Smooth muscle cell (in vitro differentiated cells): ENCODE measurements around the gene RRAD. TPM values are rescaled to one million over a fixed set of nuclear protein-coding genes. Genes with fewer than 3 reads are reported as not detected.

Experiments
- DNase-seq: peaks from one replicate; lab custom pipeline; 2025; ENCODE audit not compliant: unreplicated experiment; lab: John Stamatoyannopoulos, UW
- H2AFZ ChIP-seq: fragments of 200-600 bp; sonication (generic); 2 replicates; pipeline ENCODE4 v1.6.0; 2016; ENCODE audit warnings: antibody characterized with exemption, low read depth, mild to moderate bottlenecking
- H3F3A ChIP-seq: fragments of 200-600 bp; sonication (generic); 2 replicates; pipeline ENCODE4 v1.6.0; 2017; ENCODE audit warnings: antibody characterized with exemption, low read depth
- H3K27ac ChIP-seq: fragments of 200-600 bp; sonication (generic); 2 replicates; pipeline ENCODE4 v1.5.1; 2016; ENCODE audit warnings: low read depth, mild to moderate bottlenecking
- H3K27me3 ChIP-seq: fragments of 200-600 bp; sonication (generic); 2 replicates; pipeline ENCODE4 v1.6.1; 2016; ENCODE audit warnings: low read depth, mild to moderate bottlenecking
- H3K36me3 ChIP-seq: fragments of 200-600 bp; sonication (generic); 2 replicates; pipeline ENCODE4 v1.5.1; 2016; ENCODE audit warnings: low read depth
- H3K4me1 ChIP-seq: fragments of 200-600 bp; sonication (generic); 2 replicates; pipeline ENCODE4 v1.5.1; 2016; ENCODE audit warnings: low read depth
- H3K4me2 ChIP-seq: fragments of 200-600 bp; sonication (generic); 2 replicates; pipeline ENCODE4 v1.6.0; 2016; ENCODE audit warnings: mild to moderate bottlenecking
- H3K4me3 ChIP-seq: fragments of 200-600 bp; sonication (generic); 2 replicates; pipeline ENCODE4 v1.5.1; 2016; ENCODE audit warnings: mild to moderate bottlenecking
- H3K79me2 ChIP-seq: fragments of 200-600 bp; sonication (generic); 2 replicates; pipeline ENCODE4 v1.6.0; 2016; ENCODE audit warnings: low read depth, mild to moderate bottlenecking
- H3K9ac ChIP-seq: fragments of 200-600 bp; sonication (generic); 2 replicates; pipeline ENCODE4 v1.6.0; 2016; ENCODE audit warnings: low read depth
- H3K9me3 ChIP-seq: fragments of 200-600 bp; sonication (generic); replicated peaks from 2 replicates; pipeline ENCODE4 v1.5.1; 2016; ENCODE audit warnings: low read depth
- H4K20me1 ChIP-seq: fragments of 200-600 bp; sonication (generic); 2 replicates; pipeline ENCODE4 v1.6.0; 2016; ENCODE audit warnings: low read depth
- CTCF ChIP-seq: fragments of 200-600 bp; sonication (generic); IDR thresholded peaks from 2 replicates; pipeline ENCODE4 v1.5.1; 2017; ENCODE audit warnings: borderline replicate concordance, mild to moderate bottlenecking, antibody characterized with exemption; ENCODE audit not compliant: insufficient read depth, poor library complexity, severe bottlenecking
- WGBS: methylation state at CpG from one replicate; pipeline ENCODE4 v1.1.7; 2016; ENCODE audit warnings: low lambda C conversion rate; 5-methylcytosine and 5-hydroxymethylcytosine counted together
- polyA plus RNA-seq: library from polyadenylated mRNA; unstranded; fragments of >200 nt; fragmentation: Nextera tagmentation; extraction: Ambion mirVana; gene quantifications from 2 replicates; pipeline ENCODE4 v1.2.1, GENCODE V29; 2016
- total RNA-seq: library from RNA; depleted of rRNA; stranded (reverse); fragments of >200 nt; gene quantifications from 2 replicates; pipeline ENCODE4 v1.2.3, GENCODE V29; 2014

Gene RRAD
- total and polyA plus RNA-seq, 2 experiments from 2014 or later, result 7.6 to 27.5 TPM

GRCh38 chr16:66932076-66932475, 6.7 kb upstream of the RRAD start:
- no peak for DNase-seq
- Histone ChIP-seq H3K9ac (no peak overlapping the region), H3K27me3 (no peaks in the 10 kb centered on the region), H3K4me3 (no peak overlapping the region), H2AFZ (no peak overlapping the region), H3K36me3 (no peaks in the 10 kb centered on the region), H3K79me2 (peaks cover 25% of the 10 kb centered on the region), H4K20me1 (peaks cover 7% of the 10 kb centered on the region), H3K9me3 (no peaks in the 10 kb centered on the region), H3K4me1 (peaks cover 16% of the 10 kb centered on the region), H3F3A (no peaks in the 10 kb centered on the region), H3K27ac (no peak overlapping the region), H3K4me2 (no peak overlapping the region)
- 98% methylated on average over 4 of the region's 4 CpGs for WGBS
- no peak for TF ChIP-seq CTCF

DNA sequence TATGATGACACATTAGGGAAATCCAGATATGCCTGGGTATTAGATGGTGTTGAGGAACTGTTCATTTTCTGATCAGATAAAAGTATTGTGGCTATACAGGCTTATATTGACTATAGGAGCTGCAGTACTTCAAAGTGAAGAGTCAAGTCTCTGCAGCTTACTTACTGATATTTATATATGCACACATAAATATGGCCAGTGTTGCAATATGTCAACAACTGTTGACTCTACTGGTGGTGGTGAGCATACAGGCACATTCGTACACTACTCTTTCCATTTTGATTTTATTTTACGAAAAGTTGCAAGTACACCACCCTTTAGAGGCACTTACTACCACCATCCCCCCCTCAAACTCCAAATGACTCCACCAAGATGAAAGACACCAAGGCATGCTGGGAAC, 6.3 kb upstream of the RRAD start:
- Histone ChIP-seq H3F3A (no peaks in the 10 kb centered on the region), H3K9ac (no peak overlapping the region), H3K36me3 (no peaks in the 10 kb centered on the region), H3K9me3 (no peaks in the 10 kb centered on the region), H2AFZ (no peak overlapping the region), H3K4me1 (peaks cover 16% of the 10 kb centered on the region), H3K79me2 (peaks cover 22% of the 10 kb centered on the region), H3K4me3 (no peak overlapping the region), H3K27me3 (no peaks in the 10 kb centered on the region), H4K20me1 (peaks cover 4% of the 10 kb centered on the region), H3K4me2 (no peak overlapping the region), H3K27ac (no peak overlapping the region)
- 100% methylated on average over 2 of the region's 2 CpGs for WGBS
- no peak for DNase-seq
- TF ChIP-seq CTCF, result no peak

GRCh38 chr16:66930189-66930588, 4.9 kb upstream of the RRAD start:
- H3K36me3 ChIP-seq, result no peaks in the 10 kb centered on the region
- no peak overlapping the region for H3K27ac ChIP-seq
- H3K9me3 ChIP-seq, result no peaks in the 10 kb centered on the region
- H3K4me3 ChIP-seq, result no peak overlapping the region
- 54% methylated on average over 4 of the region's 4 CpGs for WGBS
- H3K4me1 ChIP-seq, result peaks cover 11% of the 10 kb centered on the region
- peaks cover 4% of the 10 kb centered on the region for H3F3A ChIP-seq
- no peak overlapping the region for H3K4me2 ChIP-seq
- peaks cover 9% of the 10 kb centered on the region for H3K79me2 ChIP-seq
- no peak for TF ChIP-seq CTCF
- H3K9ac ChIP-seq, result no peak overlapping the region
- no peak overlapping the region for H2AFZ ChIP-seq
- no peak for DNase-seq
- H4K20me1 ChIP-seq, result peaks cover 4% of the 10 kb centered on the region
- peaks cover 4% of the 10 kb centered on the region for H3K27me3 ChIP-seq

DNA sequence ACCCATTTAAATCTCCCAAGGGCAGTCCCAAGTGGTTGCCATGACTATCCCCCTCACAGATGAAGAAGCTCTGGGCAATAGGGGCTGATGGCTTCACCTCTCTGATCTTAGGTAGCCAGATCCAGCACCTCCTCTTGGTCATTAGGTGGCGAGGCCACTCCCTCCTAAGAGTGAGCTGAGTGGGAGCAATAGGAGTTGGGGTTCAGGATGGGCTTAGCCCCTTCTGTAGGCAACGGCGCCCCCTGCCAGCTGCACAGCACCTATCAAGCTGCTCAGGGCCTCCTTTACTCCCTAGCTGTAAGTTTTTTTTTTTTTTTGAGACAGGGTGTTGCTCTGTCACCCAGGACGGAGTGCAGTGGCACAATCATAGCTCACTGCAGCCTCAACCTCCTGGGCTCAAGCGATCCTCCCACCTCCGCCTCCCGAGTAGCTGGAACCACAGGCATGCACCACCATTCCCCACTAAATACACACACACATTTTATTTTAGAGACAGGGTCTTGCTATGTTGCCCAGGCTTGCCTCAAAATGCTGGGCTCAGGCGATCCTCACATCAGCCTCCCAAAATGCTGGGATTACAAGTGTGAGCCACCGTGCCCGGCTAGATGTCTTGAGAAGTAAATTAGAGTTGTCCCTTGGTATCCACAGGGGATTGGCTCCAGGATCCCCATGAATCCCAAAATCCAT, 3.5 kb upstream of the RRAD start:
- peaks cover 11% of the 10 kb centered on the region for H3K4me1 ChIP-seq
- peaks cover 16% of the 10 kb centered on the region for H3K27me3 ChIP-seq
- peaks cover 6% of the 10 kb centered on the region for H3K79me2 ChIP-seq
- H3K27ac ChIP-seq, result peak overlapping the region; percentile 86
- H3K36me3 ChIP-seq, result no peaks in the 10 kb centered on the region
- DNase-seq, result no peak
- no peak overlapping the region for H2AFZ ChIP-seq
- H4K20me1 ChIP-seq, result peaks cover 4% of the 10 kb centered on the region
- no peak overlapping the region for H3K4me2 ChIP-seq
- H3K9me3 ChIP-seq, result no peaks in the 10 kb centered on the region
- H3F3A ChIP-seq, result peaks cover 4% of the 10 kb centered on the region
- 77% methylated on average over 10 of the region's 10 CpGs for WGBS
- H3K9ac ChIP-seq, result peak overlapping the region; percentile 69
- H3K4me3 ChIP-seq, result no peak overlapping the region
- peak; percentile 39 for TF ChIP-seq CTCF
